Ascending aorta (tissue), 2 donors: ENCODE data around the gene GLS. TPM values are rescaled to one million over a fixed set of nuclear protein-coding genes. Genes with fewer than 3 reads are reported as not detected.

Experiments
- DNase-seq, 2 donors: peaks; one replicate each; pipeline ENCODE4 v3.0.0-alpha.2; 2019; ENCODE audit warnings: low spot score in 2 of 2
- H3K27ac ChIP-seq, 2 donors: fragments of 200-600 bp; sonication (generic); one replicate each; pipeline ENCODE4 v1.5.1; 2016 to 2017; ENCODE audit warnings: mild to moderate bottlenecking in 1 of 2
- H3K27me3 ChIP-seq: fragments of 200-600 bp; sonication (generic); one replicate; pipeline ENCODE4 v1.5.1; 2017
- H3K36me3 ChIP-seq, 2 donors: fragments of 200-600 bp; sonication (generic); one replicate each; pipeline ENCODE4 v1.5.1; 2016
- H3K4me1 ChIP-seq, 2 donors: fragments of 200-600 bp; sonication (generic); one replicate each; pipeline ENCODE4 v1.5.1; 2016 to 2017; ENCODE audit warnings: mild to moderate bottlenecking in 1 of 2
- H3K4me3 ChIP-seq, 2 donors: fragments of 200-600 bp; sonication (generic); one replicate each; pipeline ENCODE4 v1.5.1; 2016 to 2017; ENCODE audit warnings: mild to moderate bottlenecking in 1 of 2
- H3K9me3 ChIP-seq, 2 donors: fragments of 200-600 bp; sonication (generic); one replicate each; pipeline ENCODE4 v1.5.1; 2016
- CTCF ChIP-seq, 3 experiments: fragments of 200-600 bp in 2 of 3; fragments of 450-650 bp in 1 of 3; sonication (generic) in 2 of 3; IDR thresholded peaks; one replicate each; pipeline ENCODE4 v1.5.1; 2016 to 2019; ENCODE audit warnings: antibody characterized with exemption in 3 of 3, mild to moderate bottlenecking in 1 of 3, moderate library complexity in 1 of 3
- intact Hi-C: fragments of 100-400 bp; cut with DNase I; formaldehyde crosslinking; loops from one replicate; pipeline ENCODE4 v1.15.1; 2023
- total RNA-seq: library from RNA; depleted of rRNA; stranded (reverse); fragments of >200 nt; gene quantifications from one replicate; pipeline ENCODE4 v1.1.0, GENCODE V29; 2016

The GLS gene
- total RNA-seq, 1 donor from 2014 or later: 132 TPM

- no peak for DNase-seq
- no peaks in the 10 kb centered on the region for H3K27me3 ChIP-seq
- peak overlapping the region; percentile 47 to 59 for H3K27ac ChIP-seq
- intact Hi-C loops: no loop called here
- H3K36me3 ChIP-seq: peaks cover 23 to 39% of the 10 kb centered on the region in 2 donors
- no peak for TF ChIP-seq CTCF (IDR thresholded peaks at IDR 0.05)
- H3K4me3 ChIP-seq: no peak overlapping the region
- no peaks in the 10 kb centered on the region for H3K4me1 ChIP-seq
- no peaks in the 10 kb centered on the region for H3K9me3 ChIP-seq
Measured at GRCh38 chr2:190961918-190962487, 81.4 kb downstream of the GLS start.

- H3K4me3 ChIP-seq: no peak overlapping the region
- TF ChIP-seq CTCF (IDR thresholded peaks at IDR 0.05): no peak
- no peak for DNase-seq
- H3K4me1 ChIP-seq: no peaks in the 10 kb centered on the region
- no peaks in the 10 kb centered on the region for H3K27me3 ChIP-seq
- peaks cover 23 to 39% of the 10 kb centered on the region in 2 donors for H3K36me3 ChIP-seq
- H3K9me3 ChIP-seq: no peaks in the 10 kb centered on the region
- H3K27ac ChIP-seq: no peak overlapping the region
- intact Hi-C loops: no loop called here
Measured at GRCh38 chr2:190963088-190963487, 82.5 kb downstream of the GLS start.

- Histone ChIP-seq H3K9me3 (no peaks in the 10 kb centered on the region), H3K27ac (peak overlapping the region in 1 of 2 donors; percentile 4), H3K4me3 (no peak overlapping the region), H3K36me3 (peaks cover 31 to 42% of the 10 kb centered on the region in 2 donors), H3K27me3 (no peaks in the 10 kb centered on the region), H3K4me1 (no peaks in the 10 kb centered on the region)
- no peak for TF ChIP-seq CTCF (IDR thresholded peaks at IDR 0.05)
- no peak for DNase-seq
- intact Hi-C loops: no loop called here
Measured at GRCh38 chr2:190964170-190964795, 83.7 kb downstream of the GLS start.

GRCh38 chr2:190965580-190966222, 85.1 kb downstream of the GLS start:
- no peak for TF ChIP-seq CTCF (IDR thresholded peaks at IDR 0.05)
- intact Hi-C loops: no loop called here
- H3K27me3 ChIP-seq: no peaks in the 10 kb centered on the region
- H3K27ac ChIP-seq: no peak overlapping the region
- H3K9me3 ChIP-seq: no peaks in the 10 kb centered on the region
- no peaks in the 10 kb centered on the region for H3K4me1 ChIP-seq
- H3K36me3 ChIP-seq: peaks cover 37 to 45% of the 10 kb centered on the region in 2 donors
- H3K4me3 ChIP-seq: no peak overlapping the region
- no peak for DNase-seq

- no peak overlapping the region for H3K4me3 ChIP-seq
- TF ChIP-seq CTCF (IDR thresholded peaks at IDR 0.05): no peak
- peaks cover 35 to 56% of the 10 kb centered on the region in 2 donors for H3K36me3 ChIP-seq
- intact Hi-C loops: no loop called here
- no peak overlapping the region for H3K27ac ChIP-seq
- H3K27me3 ChIP-seq: no peaks in the 10 kb centered on the region
- DNase-seq: no peak
- peaks cover 0 to 4% of the 10 kb centered on the region in 2 donors for H3K4me1 ChIP-seq
- no peaks in the 10 kb centered on the region for H3K9me3 ChIP-seq
Measured at GRCh38 chr2:190968522-190968921, 87.9 kb downstream of the GLS start.
